Endodermal cell (in vitro differentiated cells): ENCODE measurements around the gene STIM1. TPM values are rescaled to one million over a fixed set of nuclear protein-coding genes. Genes with fewer than 3 reads are reported as not detected.

Experiments
- DNase-seq: peaks from one replicate; pipeline ENCODE4 v3.0.0-alpha.2; 2017
- H3K27ac ChIP-seq: 2 replicates; pipeline ENCODE4 v1.5.1; 2013; ENCODE audit warnings: mild to moderate bottlenecking, low read depth, low read length, moderate library complexity
- H3K27me3 ChIP-seq: 2 replicates; pipeline ENCODE4 v1.6.1; 2013; ENCODE audit warnings: mild to moderate bottlenecking, low read length, moderate library complexity; ENCODE audit not compliant: insufficient read depth, control insufficient read depth, poor library complexity, severe bottlenecking
- H3K36me3 ChIP-seq: 2 replicates; pipeline ENCODE4 v1.7.0; 2013; ENCODE audit warnings: mild to moderate bottlenecking, low read length, moderate library complexity; ENCODE audit not compliant: control insufficient read depth, insufficient read depth
- H3K4me1 ChIP-seq: one replicate; pipeline ENCODE4 v1.7.0; 2013; ENCODE audit warnings: low read length; ENCODE audit not compliant: control insufficient read depth, insufficient read depth
- H3K4me3 ChIP-seq: 2 replicates; pipeline ENCODE4 v1.5.1; 2013; ENCODE audit warnings: mild to moderate bottlenecking, low read length, moderate library complexity
- H3K9ac ChIP-seq: 2 replicates; pipeline ENCODE4 v1.6.1; 2013; ENCODE audit warnings: mild to moderate bottlenecking, low read length, moderate library complexity; ENCODE audit not compliant: poor library complexity, severe bottlenecking; ENCODE audit errors: extremely low read depth
- H3K9me3 ChIP-seq: 2 replicates; pipeline ENCODE4 v1.6.1; 2013; ENCODE audit warnings: mild to moderate bottlenecking, low read length, moderate library complexity; ENCODE audit not compliant: control insufficient read depth
- H3K27ac Mint-ChIP-seq: 2 replicates; pipeline ENCODE4 v1.8.0; 2020; ENCODE audit warnings: mixed read lengths
- H3K27me3 Mint-ChIP-seq: 2 replicates; pipeline ENCODE4 v1.8.0; 2021; ENCODE audit warnings: mild to moderate bottlenecking, mixed read lengths; ENCODE audit not compliant: insufficient read depth
- H3K36me3 Mint-ChIP-seq: 2 replicates; pipeline ENCODE4 v1.8.0; 2020; ENCODE audit warnings: low read depth, mixed read lengths
- H3K4me1 Mint-ChIP-seq: 2 replicates; pipeline ENCODE4 v1.8.0; 2020; ENCODE audit warnings: mixed read lengths
- H3K4me3 Mint-ChIP-seq: 2 replicates; pipeline ENCODE4 v1.8.0; 2020; ENCODE audit warnings: mild to moderate bottlenecking, moderate library complexity, mixed read lengths
- H3K9me3 Mint-ChIP-seq: 2 replicates; pipeline ENCODE4 v1.8.0; 2020; ENCODE audit warnings: mild to moderate bottlenecking, mixed read lengths
- WGBS, 2 experiments: methylation state at CpG; one replicate each; pipeline versions ENCODE4 v1.1.5 to v1.1.7; 2013; ENCODE audit warnings: missing lambda C conversion rate in 2 of 2, mixed read lengths in 1 of 2; ENCODE audit not compliant: insufficient coverage in 1 of 2, insufficient read length in 1 of 2; 5-methylcytosine and 5-hydroxymethylcytosine counted together
- total RNA-seq, 2 donors: library from RNA; stranded (reverse); fragmentation: NEBNext Ultra II Directional in 1 of 2; extraction: Animal tissue kit (Norgen Biotek cat#: 25700) in 1 of 2; gene quantifications; 2 replicates in 1 of 2; 3 replicates in 1 of 2; pipeline ENCODE4 v1.2.1, GENCODE V29; 2021
- TF ChIP-seq, protein P1 (sequence below): fragments of 200-600 bp; sonication (generic); conservative IDR thresholded peaks from 2 replicates; pipeline ENCODE4 v1.5.0; 2021; ENCODE audit warnings: antibody characterized with exemption, mild to moderate bottlenecking

Gene STIM1
- total RNA-seq, 2 donors from 2014 or later = 20.9 to 27.9 TPM

DNA sequence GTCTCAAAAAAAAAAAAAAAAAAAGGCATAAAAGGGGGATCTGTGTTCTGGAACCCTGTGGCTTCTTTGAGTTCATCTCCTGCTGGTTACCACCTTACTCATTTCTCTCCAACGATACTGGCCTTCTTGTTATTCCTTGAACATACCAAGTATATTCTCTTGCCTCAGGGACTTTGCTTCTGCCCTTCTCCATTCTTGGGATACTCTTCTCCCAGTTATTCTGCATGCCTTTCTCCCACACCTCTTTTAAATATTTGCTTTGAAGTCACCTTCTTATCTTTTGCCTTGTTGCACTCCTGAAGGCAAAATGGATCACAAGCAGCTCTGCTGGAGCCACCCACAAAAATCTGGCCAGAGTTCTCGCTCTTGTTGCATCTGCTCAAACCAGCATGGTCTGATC is 163.2 kb downstream of the STIM1 start:
- H3K4me1 Mint-ChIP-seq = peaks cover 4% of the 10 kb centered on the region
- H3K9me3 Mint-ChIP-seq = peaks cover 3% of the 10 kb centered on the region
- no peak overlapping the region for H3K27ac Mint-ChIP-seq
- H3K4me3 ChIP-seq = no peak overlapping the region
- no peak overlapping the region for H3K27ac ChIP-seq
- no peaks in the 10 kb centered on the region for H3K27me3 Mint-ChIP-seq
- H3K4me3 Mint-ChIP-seq = no peak overlapping the region
- TF ChIP-seq, protein P1, sequence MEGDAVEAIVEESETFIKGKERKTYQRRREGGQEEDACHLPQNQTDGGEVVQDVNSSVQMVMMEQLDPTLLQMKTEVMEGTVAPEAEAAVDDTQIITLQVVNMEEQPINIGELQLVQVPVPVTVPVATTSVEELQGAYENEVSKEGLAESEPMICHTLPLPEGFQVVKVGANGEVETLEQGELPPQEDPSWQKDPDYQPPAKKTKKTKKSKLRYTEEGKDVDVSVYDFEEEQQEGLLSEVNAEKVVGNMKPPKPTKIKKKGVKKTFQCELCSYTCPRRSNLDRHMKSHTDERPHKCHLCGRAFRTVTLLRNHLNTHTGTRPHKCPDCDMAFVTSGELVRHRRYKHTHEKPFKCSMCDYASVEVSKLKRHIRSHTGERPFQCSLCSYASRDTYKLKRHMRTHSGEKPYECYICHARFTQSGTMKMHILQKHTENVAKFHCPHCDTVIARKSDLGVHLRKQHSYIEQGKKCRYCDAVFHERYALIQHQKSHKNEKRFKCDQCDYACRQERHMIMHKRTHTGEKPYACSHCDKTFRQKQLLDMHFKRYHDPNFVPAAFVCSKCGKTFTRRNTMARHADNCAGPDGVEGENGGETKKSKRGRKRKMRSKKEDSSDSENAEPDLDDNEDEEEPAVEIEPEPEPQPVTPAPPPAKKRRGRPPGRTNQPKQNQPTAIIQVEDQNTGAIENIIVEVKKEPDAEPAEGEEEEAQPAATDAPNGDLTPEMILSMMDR = no peak
- H3K36me3 ChIP-seq = no peaks in the 10 kb centered on the region
- H3K36me3 Mint-ChIP-seq = no peaks in the 10 kb centered on the region
- H3K27me3 ChIP-seq = no peaks in the 10 kb centered on the region
- DNase-seq = no peak
- H3K9me3 ChIP-seq = no peaks in the 10 kb centered on the region
- no peak overlapping the region for H3K9ac ChIP-seq
- WGBS, 2 experiments = 81 to 93% methylated on average over 2 of the region's 2 CpGs
- H3K4me1 ChIP-seq = no peaks in the 10 kb centered on the region

DNA sequence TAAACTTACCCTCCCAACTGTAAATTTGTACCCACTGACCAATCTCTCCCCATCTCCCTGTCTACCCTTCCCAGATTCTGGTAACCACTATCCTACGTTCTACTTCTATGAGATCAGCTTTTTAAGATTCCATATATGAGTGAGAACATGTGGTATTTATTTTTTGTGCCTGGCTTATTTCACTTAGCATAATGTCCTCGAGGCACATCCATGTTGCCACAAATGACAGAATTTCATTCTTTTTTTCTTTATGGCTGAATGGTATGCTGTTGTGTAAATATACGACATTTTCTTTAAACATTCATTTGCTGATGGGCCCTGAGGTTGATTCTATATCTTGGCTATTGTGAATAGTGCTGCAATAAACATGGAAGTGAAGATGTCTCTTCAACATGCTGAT is 164.4 kb downstream of the STIM1 start:
- 96% methylated on average over 3 of the region's 3 CpGs; no CpG with 5 or more reads in 1 of the 2 experiments for WGBS, 2 experiments
- TF ChIP-seq, protein P1 = no peak
- no peak overlapping the region for H3K27ac ChIP-seq
- H3K4me1 ChIP-seq = no peaks in the 10 kb centered on the region
- no peak for DNase-seq
- no peaks in the 10 kb centered on the region for H3K36me3 ChIP-seq
- no peak overlapping the region for H3K4me3 ChIP-seq
- H3K9me3 ChIP-seq = no peaks in the 10 kb centered on the region
- no peak overlapping the region for H3K9ac ChIP-seq
- Mint-ChIP-seq H3K9me3 (peaks cover 3% of the 10 kb centered on the region), H3K27me3 (no peaks in the 10 kb centered on the region), H3K4me3 (no peak overlapping the region), H3K36me3 (no peaks in the 10 kb centered on the region), H3K4me1 (peaks cover 4% of the 10 kb centered on the region), H3K27ac (no peak overlapping the region)
- no peaks in the 10 kb centered on the region for H3K27me3 ChIP-seq

DNA sequence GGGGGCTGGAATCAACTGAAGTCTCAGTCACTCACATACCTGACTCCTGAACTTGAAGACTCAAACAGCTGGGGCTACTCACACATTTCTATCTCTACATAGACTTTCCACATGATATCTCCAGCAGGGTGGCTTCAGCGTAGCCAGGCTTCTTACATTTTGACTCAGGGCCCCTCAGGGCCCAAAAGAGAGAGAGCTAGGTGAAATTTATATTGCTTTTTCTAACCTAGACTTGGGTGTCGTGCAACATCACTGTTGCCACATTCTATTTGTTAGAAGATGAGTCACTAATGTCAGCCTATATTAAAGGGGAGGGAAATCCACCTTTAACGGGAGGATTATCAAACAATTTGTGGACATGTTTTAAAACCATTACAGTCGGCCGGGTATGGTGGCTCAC is 167.2 kb downstream of the STIM1 start:
- no peaks in the 10 kb centered on the region for H3K27me3 Mint-ChIP-seq
- TF ChIP-seq, protein P1 = no peak
- H3K4me1 Mint-ChIP-seq = peaks cover 4% of the 10 kb centered on the region
- Histone ChIP-seq H3K27me3 (no peaks in the 10 kb centered on the region), H3K36me3 (peaks cover 4% of the 10 kb centered on the region), H3K9me3 (peaks cover 14% of the 10 kb centered on the region), H3K27ac (no peak overlapping the region), H3K4me3 (no peak overlapping the region), H3K9ac (no peak overlapping the region), H3K4me1 (no peaks in the 10 kb centered on the region)
- 90 to 91% methylated on average over 5 of the region's 5 CpGs for WGBS, 2 experiments
- no peak overlapping the region for H3K27ac Mint-ChIP-seq
- peaks cover 16% of the 10 kb centered on the region for H3K9me3 Mint-ChIP-seq
- H3K4me3 Mint-ChIP-seq = no peak overlapping the region
- no peak for DNase-seq
- H3K36me3 Mint-ChIP-seq = peaks cover 8% of the 10 kb centered on the region
